ENCODE results near the gene CLK1. TPM values are rescaled to one million over a fixed set of nuclear protein-coding genes. Genes with fewer than 3 reads are reported as not detected.

Gene CLK1
- 29.7 to 36.9 TPM (median 31.6 TPM) in 5 replicates for total RNA-seq (2022; extraction: Qiagen RNA extraction)

GRCh38 chr2:200864176-200865034, at the start of gene CLK1:
Gene CLK1 (minus strand): TSS chr2:200864658. CDS start chr2:200861862, 2,796 bp downstream.

GRCh38 chr2:200888704-200889625, 24.5 kb upstream of the CLK1 start, which contains the start of the genes NIF3L1 and PPIL3:
Gene NIF3L1 (plus strand): TSS chr2:200889371. CDS start chr2:200891944, 2,573 bp downstream.
Gene PPIL3 (minus strand): TSS chr2:200889077. CDS start chr2:200887615, 1,462 bp downstream.

GRCh38 chr2:200811333-200812121, 52.9 kb downstream of the CLK1 start, which contains the start of gene BZW1:
Gene BZW1 (plus strand): TSS chr2:200811910. CDS start chr2:200813218, 1,308 bp downstream.

Other genes starting within 250 kb of the CLK1 start
- 326 to 694 TPM (median 402 TPM) in 5 replicates for gene BZW1, start 52.7 kb downstream of the CLK1 start, total RNA-seq (2022; extraction: Qiagen RNA extraction)
- gene PPIL3, start 24.4 kb upstream of the CLK1 start, total RNA-seq (2022; extraction: Qiagen RNA extraction), result 18.2 to 25.2 TPM (median 24.0 TPM) in 5 replicates
- gene NIF3L1, start 24.7 kb upstream of the CLK1 start, total RNA-seq (2022; extraction: Qiagen RNA extraction), result 34.2 to 41.8 TPM (median 34.7 TPM) in 5 replicates
- 12.0 to 14.9 TPM (median 13.0 TPM) in 5 replicates for gene ORC2, start 99.0 kb upstream of the CLK1 start, total RNA-seq (2022; extraction: Qiagen RNA extraction)
- gene HYCC2, start 207.0 kb upstream of the CLK1 start, total RNA-seq (2022; extraction: Qiagen RNA extraction), result 3.1 to 6.1 TPM (median 5.1 TPM) in 5 replicates
- gene NDUFB3, start 207.3 kb upstream of the CLK1 start, total RNA-seq (2022; extraction: Qiagen RNA extraction), result 120 to 147 TPM (median 137 TPM) in 5 replicates